PC-9 (cell line): ENCODE measurements around the gene MFRP. TPM values are rescaled to one million over a fixed set of nuclear protein-coding genes. Genes with fewer than 3 reads are reported as not detected.

ENCODE experiments used
- BruUV-seq: library from RNA; stranded (reverse); fragments of 400-500 nt; replicated peaks from 2 replicates; lab custom pipeline; 2021; lab: Mats Ljungman, UMichigan
- CTCF ChIA-PET: fragments of 300-600 bp; sonication (Branson Sonifier 250); formaldehyde crosslinking; loops from one replicate; lab custom pipeline; 2022; ENCODE audit warnings: antibody characterized with exemption; lab: Charles Lee
- POLR2A ChIA-PET: fragments of 300-600 bp; sonication (Branson Sonifier 250); formaldehyde crosslinking; loops from one replicate; lab custom pipeline; 2022; ENCODE audit warnings: antibody characterized with exemption; ENCODE audit not compliant: unreplicated experiment; lab: Charles Lee
- DNase-seq, 2 experiments: peaks; one replicate each; pipeline versions ENCODE4 v3.0.0 to v3.0.0-alpha.2; 2015 to 2022; ENCODE audit warnings: mixed read lengths in 1 of 2
- H2AFZ ChIP-seq: fragments of 200-600 bp; sonication (generic); 2 replicates; pipeline ENCODE4 v1.8.1; 2017; ENCODE audit warnings: antibody characterized with exemption
- H3F3A ChIP-seq: fragments of 200-600 bp; sonication (generic); 2 replicates; pipeline ENCODE4 v1.8.1; 2017; ENCODE audit warnings: antibody characterized with exemption, mild to moderate bottlenecking, low read depth; ENCODE audit not compliant: insufficient read depth
- H3K27ac ChIP-seq: fragments of 200-600 bp; sonication (generic); 2 replicates; pipeline ENCODE4 v1.6.1; 2016; ENCODE audit warnings: mixed run types
- H3K27me3 ChIP-seq: fragments of 200-600 bp; sonication (generic); 2 replicates; pipeline ENCODE4 v1.6.1; 2016; ENCODE audit warnings: low read depth, mixed run types; ENCODE audit not compliant: insufficient read depth
- H3K36me3 ChIP-seq: fragments of 200-600 bp; sonication (generic); 2 replicates; pipeline ENCODE4 v1.6.1; 2016; ENCODE audit warnings: low read depth, mixed run types
- H3K4me1 ChIP-seq: fragments of 200-600 bp; sonication (generic); replicated peaks from 2 replicates; pipeline ENCODE4 v1.6.1; 2016; ENCODE audit warnings: mixed run types; ENCODE audit not compliant: insufficient read depth
- H3K4me2 ChIP-seq: fragments of 200-600 bp; sonication (generic); 2 replicates; pipeline ENCODE4 v1.6.1; 2017; ENCODE audit warnings: mixed run types
- H3K4me3 ChIP-seq: fragments of 200-600 bp; sonication (generic); 2 replicates; pipeline ENCODE4 v1.6.1; 2016; ENCODE audit warnings: mixed run types
- H3K79me2 ChIP-seq: fragments of 200-600 bp; sonication (generic); 2 replicates; pipeline ENCODE4 v1.6.1; 2017; ENCODE audit warnings: low read depth, mixed run types
- H3K9me2 ChIP-seq: fragments of 200-600 bp; sonication (generic); 2 replicates; pipeline ENCODE4 v1.8.1; 2017; ENCODE audit warnings: mild to moderate bottlenecking; ENCODE audit not compliant: insufficient read depth
- H3K9me3 ChIP-seq: fragments of 200-600 bp; sonication (generic); 2 replicates; pipeline ENCODE4 v1.8.1; 2016; ENCODE audit warnings: low read depth; ENCODE audit not compliant: insufficient read depth
- H4K20me1 ChIP-seq: fragments of 200-600 bp; sonication (generic); 2 replicates; pipeline ENCODE4 v1.8.1; 2017; ENCODE audit not compliant: insufficient read depth
- CTCF ChIP-seq: fragments of 200-600 bp; sonication (generic); conservative IDR thresholded peaks from 2 replicates; pipeline ENCODE4 v1.6.1; 2017; ENCODE audit warnings: mixed run types, antibody characterized with exemption, mild to moderate bottlenecking, moderate library complexity
- EZH2 ChIP-seq: fragments of 200-600 bp; sonication (generic); IDR thresholded peaks from 2 replicates; pipeline ENCODE4 v1.8.0; 2017; ENCODE audit warnings: antibody characterized with exemption, low read depth
- intact Hi-C: fragments of 100-400 bp; cut with micrococcal nuclease; formaldehyde crosslinking; loops from one replicate; pipeline ENCODE4 v1.10.0; 2022; ENCODE audit not compliant: unreplicated experiment
- total RNA-seq: library from RNA; stranded (reverse); gene quantifications from 2 replicates; pipeline ENCODE4 v1.2.3, GENCODE V29; 2021

The MFRP gene
- total RNA-seq, 1 experiment from 2014 or later = not detected

- intact Hi-C loops = no loop called here
- peaks cover 5% of the 10 kb centered on the region for H3F3A ChIP-seq
- no TSS peak for BruUV-seq
Measured at GRCh38 chr11:119371778-119372182, 25.3 kb upstream of the MFRP start.

GRCh38 chr11:119371067-119371601 lies 24.6 kb upstream of the MFRP start:
- Histone ChIP-seq H3F3A (peaks cover 5% of the 10 kb centered on the region), H3K9me3 (no peaks in the 10 kb centered on the region), H3K9me2 (no peaks in the 10 kb centered on the region), H3K4me3 (no peak overlapping the region), H3K79me2 (no peaks in the 10 kb centered on the region), H3K4me2 (no peak overlapping the region), H3K27me3 (no peaks in the 10 kb centered on the region), H3K4me1 (peaks cover 17% of the 10 kb centered on the region), H3K36me3 (no peaks in the 10 kb centered on the region), H2AFZ (no peak overlapping the region), H3K27ac (no peak overlapping the region), H4K20me1 (no peaks in the 10 kb centered on the region)
- no peak for DNase-seq
- intact Hi-C loops = no loop called here
- BruUV-seq = no TSS peak
- ChIA-PET CTCF (interaction anchor here (0.6 to 1.0 kb wide), 2 partner anchors 15 to 33 kb away, joined by 4 to 6 read pairs; no protein-coding TSS in a partner anchor), POLR2A (interaction anchor here (0.6 to 0.8 kb wide), 2 partner anchors 33 to 80 kb away, joined by 4 to 6 read pairs; no protein-coding TSS in a partner anchor)
- no peak for TF ChIP-seq EZH2
- no peak for TF ChIP-seq CTCF

More at GRCh38 chr11:119371778-119372182, 25.3 kb upstream of the MFRP start:
- Histone ChIP-seq H4K20me1 (no peaks in the 10 kb centered on the region), H3K27ac (no peak overlapping the region), H3K27me3 (no peaks in the 10 kb centered on the region), H3K9me2 (no peaks in the 10 kb centered on the region), H2AFZ (no peak overlapping the region), H3K4me3 (no peak overlapping the region), H3K4me1 (peaks cover 17% of the 10 kb centered on the region), H3K79me2 (no peaks in the 10 kb centered on the region), H3K9me3 (no peaks in the 10 kb centered on the region), H3K4me2 (no peak overlapping the region), H3K36me3 (no peaks in the 10 kb centered on the region)
- TF ChIP-seq EZH2 (no peak), CTCF (peak; percentile 47; the same call in 1 of the 2 replicates)
- POLR2A ChIA-PET = interaction anchor here (0.6 to 0.8 kb wide), 2 partner anchors 33 to 81 kb away, joined by 4 to 6 read pairs; no protein-coding TSS in a partner anchor
- peak in 1 of 2 experiments; percentile 45 for DNase-seq
- CTCF ChIA-PET = no interaction called here

- Histone ChIP-seq H3K27ac (no peak overlapping the region), H3K4me3 (no peak overlapping the region), H3K79me2 (no peaks in the 10 kb centered on the region), H3K36me3 (no peaks in the 10 kb centered on the region), H3K4me1 (peaks cover 17% of the 10 kb centered on the region), H3F3A (peaks cover 5% of the 10 kb centered on the region), H3K9me3 (no peaks in the 10 kb centered on the region), H3K4me2 (no peak overlapping the region), H3K9me2 (no peaks in the 10 kb centered on the region), H2AFZ (no peak overlapping the region), H3K27me3 (no peaks in the 10 kb centered on the region), H4K20me1 (no peaks in the 10 kb centered on the region)
- CTCF ChIA-PET = interaction anchor here (0.6 to 1.5 kb wide), 3 partner anchors 10 to 32 kb away, joined by 3 to 6 read pairs (median 4); no protein-coding TSS in a partner anchor
- no peak for DNase-seq
- intact Hi-C loops = no loop called here
- BruUV-seq = no TSS peak
- no peak for TF ChIP-seq CTCF
- no peak for TF ChIP-seq EZH2
- POLR2A ChIA-PET = no interaction called here
Measured at GRCh38 chr11:119370486-119371046, 24.1 kb upstream of the MFRP start.
